Endometrium (tissue), 2 donors: ENCODE measurements around the gene SYNE1.
"Not testable (repeated sequence)": the region's sequence is repeated elsewhere in the genome, so short reads cannot be mapped to it uniquely, and the experiment has no call there.

Experiments
- FAIRE-seq: peaks from 2 replicates; lab custom pipeline; 2012; peaks lifted over from hg19 to GRCh38; lab: Jason Lieb, UNC
- donor health status: control.
- donor health status: control.

Gene SYNE1

DNA sequence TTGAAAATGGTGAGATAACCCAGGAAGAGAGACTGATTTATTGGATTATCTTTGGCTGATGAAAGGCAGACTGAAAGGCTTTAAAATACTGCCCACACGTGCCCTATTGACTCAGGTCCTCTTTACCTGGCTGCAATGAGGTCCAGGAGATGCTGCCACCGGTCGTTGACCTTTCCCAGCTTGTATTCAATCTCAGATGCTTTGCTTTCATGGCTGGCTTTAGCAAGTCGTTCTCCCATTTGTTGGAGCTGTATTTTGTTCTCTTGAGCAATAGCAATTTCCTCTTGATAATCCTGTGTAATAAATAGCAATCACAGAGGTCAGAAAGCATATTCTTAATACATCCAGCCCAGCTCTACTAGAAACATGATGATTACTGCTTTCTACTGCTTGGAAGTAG is 460.9 kb downstream of the SYNE1 start:
- FAIRE-seq: no peak

DNA sequence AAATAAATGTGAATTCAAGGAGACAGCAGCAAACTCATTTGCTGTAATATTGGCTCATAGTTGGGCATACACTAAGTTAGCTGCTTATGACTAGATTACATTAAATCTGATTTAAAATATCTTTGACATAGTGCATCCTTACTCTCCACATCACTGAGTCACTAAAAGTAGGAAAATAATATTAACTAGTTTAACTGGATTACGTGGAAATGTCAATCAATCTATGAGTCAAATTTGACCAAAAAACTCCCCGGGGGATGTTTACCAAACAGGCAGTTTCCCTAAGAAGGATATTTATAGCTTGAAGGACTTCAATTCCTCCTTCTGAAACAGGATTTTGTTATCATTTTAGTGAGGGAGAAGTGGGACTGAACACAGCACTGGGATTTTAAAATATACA is 463.2 kb downstream of the SYNE1 start:
- FAIRE-seq: no peak

DNA sequence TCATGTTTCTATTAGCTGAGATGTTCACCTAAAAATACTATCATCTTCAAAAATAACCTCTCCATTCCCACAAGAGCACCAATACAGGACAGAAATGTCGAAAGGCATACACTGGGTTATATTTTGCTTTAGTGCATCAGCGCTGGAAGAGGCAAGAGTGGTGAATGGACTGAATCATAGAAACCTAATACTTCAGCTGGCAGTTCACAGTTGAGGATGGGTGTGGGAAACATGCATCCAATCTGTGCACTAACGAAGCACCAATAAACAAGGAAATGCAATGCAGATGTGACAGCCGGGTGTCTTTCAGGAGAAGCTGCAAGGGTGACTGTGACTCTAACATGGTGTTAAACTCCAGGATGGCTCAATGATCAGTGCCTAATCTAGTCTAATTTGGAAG is 463.8 kb downstream of the SYNE1 start:
- no peak for FAIRE-seq

- FAIRE-seq: no peak
Observed at GRCh38 chr6:152170702-152171667, 466.2 kb downstream of the SYNE1 start.

DNA sequence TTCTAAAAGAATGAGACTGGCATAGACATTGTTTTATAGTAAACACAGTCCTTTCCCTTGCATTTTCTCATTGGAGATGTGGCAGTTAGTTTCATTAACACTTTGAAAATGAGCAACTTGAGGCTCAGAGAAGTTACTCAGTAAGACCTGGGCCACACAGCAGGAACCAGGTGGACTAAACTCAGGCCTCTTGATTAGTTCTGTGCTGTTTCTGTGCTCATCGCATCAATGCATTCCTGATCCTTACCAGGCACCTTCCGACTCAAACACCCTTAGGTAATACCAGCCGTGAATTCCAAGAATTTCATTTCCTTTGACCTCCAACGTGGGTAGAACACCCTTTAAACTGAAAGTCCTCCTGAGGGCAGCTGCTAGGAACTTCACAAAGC is 466.9 kb downstream of the SYNE1 start:
- FAIRE-seq: no peak

DNA sequence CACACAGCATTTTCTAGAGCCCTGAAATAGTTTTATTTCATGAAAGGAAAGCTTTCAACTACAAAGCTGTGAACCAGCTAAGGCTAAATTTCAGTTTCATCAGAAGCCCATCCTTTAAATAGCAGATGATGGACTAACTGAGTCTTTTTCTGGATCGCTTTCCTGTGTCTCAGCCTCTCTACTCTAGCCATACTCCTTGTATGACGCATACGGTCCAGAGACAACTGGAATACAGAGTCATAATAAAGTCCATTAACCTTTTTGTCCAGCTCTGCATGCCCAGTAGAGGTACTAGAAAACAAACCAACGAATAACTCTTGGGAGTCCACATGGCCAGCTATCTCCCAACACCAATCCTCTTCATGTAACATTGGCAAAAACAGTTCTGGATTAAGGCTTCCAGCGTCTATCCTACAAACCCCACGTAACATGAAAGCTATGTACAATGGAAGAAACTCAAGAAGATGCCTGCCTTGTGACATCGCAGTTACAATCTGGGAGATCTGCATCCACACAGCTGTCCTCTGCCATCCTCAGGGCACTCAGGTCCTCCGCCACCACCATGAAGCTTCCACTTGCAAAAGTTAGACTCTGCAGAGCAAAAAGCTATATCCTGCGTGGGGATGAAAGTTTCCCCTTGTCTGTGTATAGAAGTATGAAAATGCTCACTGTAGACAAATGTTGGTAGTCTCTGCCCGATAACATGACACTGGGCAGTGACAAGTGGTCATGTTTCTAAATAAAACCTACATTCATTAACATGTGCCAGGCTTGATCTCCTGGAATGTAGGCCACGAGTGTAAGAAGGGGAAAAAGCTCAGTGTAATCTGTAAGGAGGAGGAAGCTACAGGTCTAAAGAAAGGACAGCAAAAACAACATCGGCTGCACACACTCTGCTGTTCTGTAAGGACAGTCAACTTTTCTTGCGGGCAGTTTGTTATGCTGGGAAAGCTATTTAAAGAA is 469.2 kb downstream of the SYNE1 start:
- peak; percentile 62 for FAIRE-seq

GRCh38 chr6:152166897-152167296 is 470.3 kb downstream of the SYNE1 start:
- no peak for FAIRE-seq

DNA sequence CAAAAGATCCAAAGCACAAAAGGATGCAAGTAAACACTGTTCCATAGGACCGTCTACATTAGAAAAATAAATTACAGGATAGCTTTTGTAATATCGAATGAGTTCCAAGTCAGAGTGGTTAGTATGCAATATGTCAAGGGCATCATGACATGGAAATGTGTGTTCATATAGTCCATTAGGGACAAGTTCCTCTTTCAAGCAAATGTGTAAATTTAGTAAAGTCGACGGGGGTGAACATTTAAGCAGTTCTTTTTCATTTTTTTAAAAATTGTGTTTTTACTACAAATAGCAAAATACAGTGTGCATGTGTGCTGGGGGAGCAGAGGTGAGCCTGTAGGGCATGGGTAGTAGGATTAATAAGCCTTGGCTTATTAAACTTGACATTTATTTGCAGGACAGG is 470.7 kb downstream of the SYNE1 start:
- FAIRE-seq: peak; percentile 8

DNA sequence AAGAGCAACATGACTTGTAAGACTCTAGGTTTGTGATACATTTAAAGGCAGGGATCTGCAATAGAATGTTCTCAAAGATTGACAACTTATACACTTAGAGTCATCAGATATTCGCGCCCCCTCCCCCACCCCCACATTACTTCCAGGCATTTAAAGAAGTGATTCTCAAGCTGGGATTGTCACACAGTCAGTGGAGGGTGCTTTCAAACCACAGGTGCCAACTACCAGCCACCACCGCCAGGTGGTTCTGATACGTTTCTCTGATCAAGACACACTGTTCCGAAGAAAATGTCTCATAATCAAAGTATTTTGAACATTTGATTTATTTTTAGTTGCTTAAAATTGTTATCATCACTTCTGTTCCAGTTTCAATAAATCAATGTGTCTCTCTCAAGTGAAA is 472.2 kb downstream of the SYNE1 start:
- FAIRE-seq: no peak

GRCh38 chr6:152161501-152161900 is 475.7 kb downstream of the SYNE1 start:
- no peak for FAIRE-seq

GRCh38 chr6:152160346-152160745 is 476.8 kb downstream of the SYNE1 start:
- FAIRE-seq: no peak

DNA sequence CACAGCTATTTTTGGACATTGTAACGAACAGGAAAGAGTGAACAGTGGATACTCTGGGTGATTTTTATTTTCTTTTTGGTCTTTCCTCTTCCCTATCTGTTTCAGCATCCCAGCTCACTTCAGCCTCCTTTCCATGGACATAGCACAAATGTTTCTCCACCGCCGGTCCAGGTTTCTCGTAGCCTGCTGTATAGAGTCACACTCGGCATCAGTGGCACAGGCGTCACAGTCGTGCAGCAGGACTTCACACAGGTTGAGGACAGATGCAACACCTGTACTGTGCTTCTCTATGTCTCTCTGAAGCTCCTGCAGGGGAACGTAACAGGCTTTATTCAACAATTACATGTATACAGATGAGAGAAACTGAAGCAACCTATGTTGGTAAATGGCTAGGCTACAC is 481.4 kb downstream of the SYNE1 start:
- FAIRE-seq: no peak

DNA sequence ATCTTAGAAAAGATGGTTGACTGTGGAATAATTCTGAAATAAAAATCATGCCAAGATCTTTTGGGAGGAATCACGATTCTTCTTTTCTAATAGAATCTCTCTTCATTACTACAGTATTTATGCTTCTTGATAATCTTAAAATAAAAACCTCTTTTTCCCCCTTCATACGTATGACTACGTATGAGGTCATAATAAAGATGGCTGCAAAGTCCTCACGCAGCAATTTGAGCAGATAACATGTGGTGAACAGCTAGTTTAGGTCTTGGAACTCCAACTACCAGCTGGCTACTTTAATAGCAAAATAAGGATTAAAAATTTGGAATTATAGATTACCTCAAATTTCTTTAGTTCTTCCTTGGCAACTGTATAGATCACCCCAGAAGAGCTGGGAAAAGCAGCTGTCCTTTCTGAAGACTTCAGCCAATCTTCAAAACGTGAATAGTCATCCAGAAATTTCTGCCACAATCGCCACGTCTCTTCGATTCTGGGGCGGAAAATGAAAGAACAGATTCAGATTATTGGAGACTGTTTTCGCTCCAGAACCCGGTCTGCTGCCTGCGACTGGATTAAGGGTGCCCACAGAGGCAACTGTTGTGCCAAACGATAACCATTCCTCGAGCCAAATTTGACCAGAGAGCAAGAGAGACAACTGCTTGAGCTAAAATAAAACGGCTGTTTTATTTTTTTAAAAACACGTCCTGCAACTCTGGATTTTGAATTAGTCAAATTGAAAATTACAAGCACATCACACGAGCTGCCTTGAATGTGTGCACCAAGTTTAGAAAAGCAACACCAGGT is 482.4 kb downstream of the SYNE1 start:
- FAIRE-seq: no peak

DNA sequence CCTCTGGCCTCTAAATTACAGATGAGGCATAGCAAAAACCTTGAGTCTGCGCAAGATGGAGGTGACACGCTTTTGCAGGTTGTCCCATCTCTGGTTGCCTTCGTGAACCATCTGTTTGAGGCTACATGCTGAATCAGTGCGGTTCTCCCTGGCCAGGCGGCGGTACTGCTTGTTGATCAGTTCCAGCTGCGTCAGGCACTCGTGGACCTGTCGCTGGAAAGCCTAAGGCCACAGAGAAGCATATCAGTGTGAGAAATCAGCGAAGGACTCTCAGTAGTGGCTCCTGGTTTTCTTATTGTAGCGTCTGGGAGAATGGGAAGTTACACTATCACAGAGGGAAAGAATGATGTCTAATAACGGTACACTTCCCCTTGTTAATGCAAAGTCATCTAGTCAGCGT is 485.2 kb downstream of the SYNE1 start:
- FAIRE-seq: no peak

DNA sequence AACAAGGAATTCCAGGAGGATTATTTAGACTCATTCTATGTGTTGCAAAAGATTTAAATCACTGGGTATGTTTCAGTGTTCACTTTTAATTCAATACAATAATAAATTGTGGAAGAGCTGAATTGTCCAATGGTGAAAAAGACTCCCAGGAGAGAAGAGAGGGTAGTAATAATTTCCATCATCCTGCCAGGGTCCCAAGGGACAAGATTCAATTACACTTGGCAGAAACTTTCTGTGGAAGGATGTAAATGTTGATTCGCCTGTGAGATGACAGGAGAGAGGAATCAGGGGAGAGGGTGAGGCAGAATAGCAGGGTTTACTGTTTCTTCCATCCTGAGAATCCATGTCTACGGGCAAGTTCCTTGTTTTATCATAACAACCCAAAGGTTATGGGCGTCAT is 487.0 kb downstream of the SYNE1 start:
- no peak for FAIRE-seq

DNA sequence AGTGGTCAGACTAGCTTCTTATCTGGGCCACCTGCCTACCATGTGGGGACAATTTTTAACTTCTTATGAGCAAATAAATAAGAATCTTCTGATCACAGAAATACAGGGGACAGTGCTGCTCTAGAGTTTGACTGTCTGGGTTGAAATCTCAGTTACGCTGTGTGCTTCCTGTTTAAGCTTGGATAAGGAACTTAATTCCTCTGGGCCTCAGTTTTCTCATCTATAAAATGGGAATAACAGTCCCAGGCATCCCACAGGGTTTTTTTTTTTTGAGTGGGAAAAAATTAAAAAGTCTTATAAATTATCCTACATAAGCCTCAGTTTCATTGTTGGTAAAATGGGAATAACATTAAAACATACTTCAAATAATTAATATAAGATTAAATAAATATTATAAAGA is 488.8 kb downstream of the SYNE1 start:
- FAIRE-seq: no peak

GRCh38 chr6:152147269-152147668 is 489.9 kb downstream of the SYNE1 start:
- FAIRE-seq: no peak

- FAIRE-seq: no peak
Observed at GRCh38 chr6:152146385-152146784, 490.8 kb downstream of the SYNE1 start.

- FAIRE-seq: no peak
Observed at GRCh38 chr6:152143359-152143758, 493.8 kb downstream of the SYNE1 start.

GRCh38 chr6:152142105-152142504 is 495.1 kb downstream of the SYNE1 start:
- FAIRE-seq: no peak

- FAIRE-seq: not testable (repeated sequence)
Observed at GRCh38 chr6:152138344-152138743, 498.8 kb downstream of the SYNE1 start.

DNA sequence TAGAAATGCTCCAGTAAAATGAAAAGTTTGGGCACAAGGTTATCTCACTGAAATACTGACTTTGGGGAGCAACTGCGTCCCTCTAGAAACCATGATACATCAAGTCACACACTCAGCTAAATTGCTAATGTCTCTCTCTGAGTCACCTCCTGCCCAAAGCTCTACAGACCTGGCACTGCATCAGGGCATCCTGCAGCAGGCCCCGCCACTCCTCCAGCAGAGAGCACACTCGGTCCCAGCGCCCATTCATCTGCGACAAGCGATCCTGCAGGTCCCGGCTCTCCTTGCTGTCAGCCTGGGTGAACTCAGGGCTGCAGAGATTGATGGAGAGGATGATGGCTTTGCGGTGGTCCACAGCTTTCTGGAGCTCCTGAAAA is 500.7 kb downstream of the SYNE1 start:
- FAIRE-seq: no peak
